GM23338 (cell line): ENCODE results near the gene MAP3K15. TPM values are rescaled to one million over a fixed set of nuclear protein-coding genes. Genes with fewer than 3 reads are reported as not detected.

Experiments
- ATAC-seq: fragments of 200-7000 bp; cut with Tn5 transposase; 3 replicates; pipeline ENCODE4 v1.9.1; 2020
- DNase-seq: peaks from one replicate; pipeline ENCODE4 v3.0.0-alpha.2; 2015; ENCODE audit warnings: low spot score
- H2AFZ ChIP-seq: fragments of 200-600 bp; sonication (generic); 2 replicates; pipeline ENCODE4 v1.8.0; 2016; ENCODE audit warnings: antibody characterized with exemption, mild to moderate bottlenecking, moderate library complexity
- H3F3A ChIP-seq: fragments of 200-600 bp; sonication (generic); replicated peaks from 2 replicates; pipeline ENCODE4 v1.8.0; 2017; ENCODE audit warnings: antibody characterized with exemption, mixed run types, low read depth
- H3K27ac ChIP-seq: fragments of 200-600 bp; sonication (generic); 2 replicates; pipeline ENCODE4 v1.6.1; 2016; ENCODE audit warnings: low read depth
- H3K27me3 ChIP-seq: fragments of 200-600 bp; sonication (generic); 2 replicates; pipeline ENCODE4 v1.8.0; 2016; ENCODE audit warnings: mild to moderate bottlenecking, mixed run types, moderate library complexity; ENCODE audit not compliant: insufficient read depth
- H3K36me3 ChIP-seq: fragments of 200-600 bp; sonication (generic); 2 replicates; pipeline ENCODE4 v1.8.0; 2016; ENCODE audit warnings: mild to moderate bottlenecking; ENCODE audit not compliant: insufficient read depth
- H3K4me1 ChIP-seq: fragments of 200-600 bp; sonication (generic); 2 replicates; pipeline ENCODE4 v1.8.0; 2016; ENCODE audit warnings: mild to moderate bottlenecking, moderate library complexity; ENCODE audit not compliant: insufficient read depth
- H3K4me2 ChIP-seq: fragments of 200-600 bp; sonication (generic); 2 replicates; pipeline ENCODE4 v1.7.1; 2017; ENCODE audit warnings: mixed run types
- H3K4me3 ChIP-seq: fragments of 200-600 bp; sonication (generic); 2 replicates; pipeline ENCODE4 v1.6.1; 2016; ENCODE audit warnings: mixed run types
- H3K79me2 ChIP-seq: fragments of 200-600 bp; sonication (generic); replicated peaks from 2 replicates; pipeline ENCODE4 v1.8.0; 2017; ENCODE audit warnings: mild to moderate bottlenecking; ENCODE audit not compliant: insufficient read depth
- H3K9me2 ChIP-seq: fragments of 200-600 bp; sonication (generic); 2 replicates; pipeline ENCODE4 v1.8.0; 2017; ENCODE audit not compliant: insufficient read depth
- H4K20me1 ChIP-seq: fragments of 200-600 bp; sonication (generic); replicated peaks from 2 replicates; pipeline ENCODE4 v1.8.0; 2017; ENCODE audit warnings: mild to moderate bottlenecking; ENCODE audit not compliant: insufficient read depth
- H3K27ac Mint-ChIP-seq: 2 replicates; pipeline ENCODE4 v1.8.0; 2020; ENCODE audit warnings: inconsistent platforms, mild to moderate bottlenecking, moderate library complexity, mixed read lengths
- H3K27me3 Mint-ChIP-seq: 3 replicates; pipeline ENCODE4 v1.8.0; 2022; ENCODE audit warnings: low read depth, mild to moderate bottlenecking, moderate library complexity, mixed read lengths, inconsistent platforms; ENCODE audit not compliant: insufficient read depth, poor library complexity
- H3K36me3 Mint-ChIP-seq: 3 replicates; pipeline ENCODE4 v1.8.0; 2021; ENCODE audit warnings: low read depth, mild to moderate bottlenecking, inconsistent platforms, moderate library complexity, mixed read lengths
- H3K4me1 Mint-ChIP-seq: 3 replicates; pipeline ENCODE4 v1.8.0; 2020; ENCODE audit warnings: mild to moderate bottlenecking, inconsistent platforms, mixed read lengths
- H3K4me3 Mint-ChIP-seq: 3 replicates; pipeline ENCODE4 v1.8.0; 2021; ENCODE audit warnings: moderate library complexity, mild to moderate bottlenecking, inconsistent platforms, mixed read lengths
- H3K9me3 Mint-ChIP-seq: 3 replicates; pipeline ENCODE4 v1.8.0; 2020; ENCODE audit warnings: moderate library complexity, mild to moderate bottlenecking, inconsistent platforms, mixed read lengths
- EZH2phosphoT487 ChIP-seq: fragments of 200-600 bp; sonication (generic); IDR thresholded peaks from one replicate; pipeline ENCODE4 v1.8.1; 2018; ENCODE audit warnings: antibody characterized with exemption; ENCODE audit not compliant: unreplicated experiment
- NANOG ChIP-seq: IDR thresholded peaks from 2 replicates; pipeline ENCODE4 v1.6.1; 2016; ENCODE audit warnings: antibody characterized with exemption, borderline replicate concordance
- STAT1 ChIP-seq: IDR thresholded peaks from one replicate; pipeline ENCODE4 v1.6.1; 2016; ENCODE audit warnings: antibody characterized with exemption; ENCODE audit not compliant: unreplicated experiment
- ZNF114 ChIP-seq: fragments of 250-450 bp; sonication (Bioruptor Pico); IDR thresholded peaks from 2 replicates; pipeline ENCODE4 v1.5.0; 2020; ENCODE audit warnings: mild to moderate bottlenecking, moderate library complexity
- ZNF331 ChIP-seq: fragments of 250-450 bp; sonication (Bioruptor Pico); IDR thresholded peaks from 2 replicates; pipeline ENCODE4 v1.5.0; 2020; ENCODE audit warnings: low read depth, mild to moderate bottlenecking, moderate library complexity
- polyA plus RNA-seq: library from polyadenylated mRNA; unstranded; fragments of >200 nt; fragmentation: Nextera tagmentation; extraction: Ambion mirVana; gene quantifications from 2 replicates; pipeline ENCODE4 v1.2.1, GENCODE V29; 2016
- total RNA-seq: library from RNA; depleted of rRNA; stranded (reverse); fragments of >200 nt; shearing (Covaris generic); gene quantifications from 2 replicates; pipeline ENCODE4 v1.2.3, GENCODE V29; 2014
- TF ChIP-seq, protein P1 (sequence below), 2 experiments: fragments of 200-600 bp in 1 of 2; sonication (generic) in 1 of 2; conservative IDR thresholded peaks; 2 replicates each; pipeline versions ENCODE4 v1.5.1 to v1.6.1; 2016 to 2017; ENCODE audit warnings: antibody characterized with exemption in 2 of 2, low read depth in 2 of 2, mild to moderate bottlenecking in 2 of 2, moderate library complexity in 1 of 2
- TF ChIP-seq, protein P2 (sequence below): IDR thresholded peaks from 2 replicates; pipeline ENCODE4 v1.6.1; 2016; ENCODE audit warnings: antibody characterized with exemption
- TF ChIP-seq, protein P3 (sequence below): fragments of 250-450 bp; sonication (Bioruptor Pico); IDR thresholded peaks from 2 replicates; pipeline ENCODE4 v1.5.0; 2020; ENCODE audit warnings: mild to moderate bottlenecking, moderate library complexity
- TF ChIP-seq, protein P4 (sequence below): IDR thresholded peaks from one replicate; pipeline ENCODE4 v1.6.1; 2018; ENCODE audit warnings: antibody characterized with exemption; ENCODE audit not compliant: unreplicated experiment

The MAP3K15 gene
- total and polyA plus RNA-seq, 2 experiments from 2014 or later, result 0.40 to 3.1 TPM

DNA sequence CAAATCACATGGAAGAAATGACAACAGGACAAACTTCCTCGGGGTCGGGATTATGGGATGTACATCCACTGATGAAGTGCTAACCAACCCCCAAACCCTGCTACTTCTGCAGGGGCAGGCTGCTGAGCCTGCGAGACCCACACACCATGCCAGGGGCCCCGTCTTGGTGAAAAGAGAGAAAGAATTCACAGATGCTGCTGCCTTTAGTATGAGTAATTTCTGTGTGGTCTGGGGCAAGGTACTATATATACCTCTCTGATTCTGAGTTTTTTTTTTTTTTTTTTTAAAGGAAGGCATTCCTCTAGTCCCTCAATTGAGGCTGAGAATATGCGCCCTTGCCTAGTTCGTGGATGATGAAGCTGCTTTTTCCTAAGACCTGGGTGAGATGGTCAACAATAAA is 146.7 kb downstream of the MAP3K15 start (continued):
- TF ChIP-seq ZNF331 (CRISPR knock-in tag) (no peak), EZH2phosphoT487 (no peak)
- TF ChIP-seq, protein P1, sequence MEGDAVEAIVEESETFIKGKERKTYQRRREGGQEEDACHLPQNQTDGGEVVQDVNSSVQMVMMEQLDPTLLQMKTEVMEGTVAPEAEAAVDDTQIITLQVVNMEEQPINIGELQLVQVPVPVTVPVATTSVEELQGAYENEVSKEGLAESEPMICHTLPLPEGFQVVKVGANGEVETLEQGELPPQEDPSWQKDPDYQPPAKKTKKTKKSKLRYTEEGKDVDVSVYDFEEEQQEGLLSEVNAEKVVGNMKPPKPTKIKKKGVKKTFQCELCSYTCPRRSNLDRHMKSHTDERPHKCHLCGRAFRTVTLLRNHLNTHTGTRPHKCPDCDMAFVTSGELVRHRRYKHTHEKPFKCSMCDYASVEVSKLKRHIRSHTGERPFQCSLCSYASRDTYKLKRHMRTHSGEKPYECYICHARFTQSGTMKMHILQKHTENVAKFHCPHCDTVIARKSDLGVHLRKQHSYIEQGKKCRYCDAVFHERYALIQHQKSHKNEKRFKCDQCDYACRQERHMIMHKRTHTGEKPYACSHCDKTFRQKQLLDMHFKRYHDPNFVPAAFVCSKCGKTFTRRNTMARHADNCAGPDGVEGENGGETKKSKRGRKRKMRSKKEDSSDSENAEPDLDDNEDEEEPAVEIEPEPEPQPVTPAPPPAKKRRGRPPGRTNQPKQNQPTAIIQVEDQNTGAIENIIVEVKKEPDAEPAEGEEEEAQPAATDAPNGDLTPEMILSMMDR (conservative IDR thresholded peaks at IDR 0.05; ENCODE audit: low read depth in 2 of 2), result no peak
- TF ChIP-seq, protein P2, sequence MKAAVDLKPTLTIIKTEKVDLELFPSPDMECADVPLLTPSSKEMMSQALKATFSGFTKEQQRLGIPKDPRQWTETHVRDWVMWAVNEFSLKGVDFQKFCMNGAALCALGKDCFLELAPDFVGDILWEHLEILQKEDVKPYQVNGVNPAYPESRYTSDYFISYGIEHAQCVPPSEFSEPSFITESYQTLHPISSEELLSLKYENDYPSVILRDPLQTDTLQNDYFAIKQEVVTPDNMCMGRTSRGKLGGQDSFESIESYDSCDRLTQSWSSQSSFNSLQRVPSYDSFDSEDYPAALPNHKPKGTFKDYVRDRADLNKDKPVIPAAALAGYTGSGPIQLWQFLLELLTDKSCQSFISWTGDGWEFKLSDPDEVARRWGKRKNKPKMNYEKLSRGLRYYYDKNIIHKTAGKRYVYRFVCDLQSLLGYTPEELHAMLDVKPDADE, result no peak

DNA sequence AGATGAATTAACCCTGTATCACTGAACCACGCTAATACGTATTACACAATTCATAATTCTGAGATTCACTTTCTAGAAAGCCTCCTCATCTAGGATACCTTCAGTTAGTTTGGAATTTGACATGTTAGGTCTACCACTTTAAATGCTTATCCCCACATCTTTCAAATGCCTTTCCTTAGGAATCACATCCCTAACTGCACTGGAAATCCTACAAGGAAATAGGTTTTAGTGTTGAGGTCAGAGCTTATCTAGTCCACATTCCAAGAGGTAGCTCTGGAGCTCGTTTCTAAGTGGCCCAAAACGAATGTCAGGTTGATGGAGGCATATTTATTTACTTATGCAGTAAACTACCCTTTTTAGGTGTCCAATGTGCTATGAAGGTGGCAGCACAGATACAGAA is 153.6 kb downstream of the MAP3K15 start:
- H3K4me2 ChIP-seq, result no peak overlapping the region
- H3K9me2 ChIP-seq, result no peaks in the 10 kb centered on the region
- H2AFZ ChIP-seq, result no peak overlapping the region
- Mint-ChIP-seq H3K4me1 (no peaks in the 10 kb centered on the region), H3K36me3 (peaks cover 40% of the 10 kb centered on the region), H3K27me3 (peaks cover 1% of the 10 kb centered on the region), H3K4me3 (no peak overlapping the region), H3K27ac (no peak overlapping the region), H3K9me3 (no peaks in the 10 kb centered on the region)
- H3K79me2 ChIP-seq, result no peaks in the 10 kb centered on the region
- no peak overlapping the region for H3K27ac ChIP-seq
- no peaks in the 10 kb centered on the region for H4K20me1 ChIP-seq
- no peak for DNase-seq
- H3K4me1 ChIP-seq, result no peaks in the 10 kb centered on the region
- ATAC-seq, result no peak
- no peaks in the 10 kb centered on the region; the same call in 1 of the 2 replicates for H3K36me3 ChIP-seq
- H3K4me3 ChIP-seq, result no peak overlapping the region
- no peaks in the 10 kb centered on the region for H3K27me3 ChIP-seq
- H3F3A ChIP-seq, result no peaks in the 10 kb centered on the region
- TF ChIP-seq NANOG (no peak), STAT1 (no peak), ZNF114 (CRISPR knock-in tag) (no peak), EZH2phosphoT487 (no peak)
- TF ChIP-seq, protein P3, sequence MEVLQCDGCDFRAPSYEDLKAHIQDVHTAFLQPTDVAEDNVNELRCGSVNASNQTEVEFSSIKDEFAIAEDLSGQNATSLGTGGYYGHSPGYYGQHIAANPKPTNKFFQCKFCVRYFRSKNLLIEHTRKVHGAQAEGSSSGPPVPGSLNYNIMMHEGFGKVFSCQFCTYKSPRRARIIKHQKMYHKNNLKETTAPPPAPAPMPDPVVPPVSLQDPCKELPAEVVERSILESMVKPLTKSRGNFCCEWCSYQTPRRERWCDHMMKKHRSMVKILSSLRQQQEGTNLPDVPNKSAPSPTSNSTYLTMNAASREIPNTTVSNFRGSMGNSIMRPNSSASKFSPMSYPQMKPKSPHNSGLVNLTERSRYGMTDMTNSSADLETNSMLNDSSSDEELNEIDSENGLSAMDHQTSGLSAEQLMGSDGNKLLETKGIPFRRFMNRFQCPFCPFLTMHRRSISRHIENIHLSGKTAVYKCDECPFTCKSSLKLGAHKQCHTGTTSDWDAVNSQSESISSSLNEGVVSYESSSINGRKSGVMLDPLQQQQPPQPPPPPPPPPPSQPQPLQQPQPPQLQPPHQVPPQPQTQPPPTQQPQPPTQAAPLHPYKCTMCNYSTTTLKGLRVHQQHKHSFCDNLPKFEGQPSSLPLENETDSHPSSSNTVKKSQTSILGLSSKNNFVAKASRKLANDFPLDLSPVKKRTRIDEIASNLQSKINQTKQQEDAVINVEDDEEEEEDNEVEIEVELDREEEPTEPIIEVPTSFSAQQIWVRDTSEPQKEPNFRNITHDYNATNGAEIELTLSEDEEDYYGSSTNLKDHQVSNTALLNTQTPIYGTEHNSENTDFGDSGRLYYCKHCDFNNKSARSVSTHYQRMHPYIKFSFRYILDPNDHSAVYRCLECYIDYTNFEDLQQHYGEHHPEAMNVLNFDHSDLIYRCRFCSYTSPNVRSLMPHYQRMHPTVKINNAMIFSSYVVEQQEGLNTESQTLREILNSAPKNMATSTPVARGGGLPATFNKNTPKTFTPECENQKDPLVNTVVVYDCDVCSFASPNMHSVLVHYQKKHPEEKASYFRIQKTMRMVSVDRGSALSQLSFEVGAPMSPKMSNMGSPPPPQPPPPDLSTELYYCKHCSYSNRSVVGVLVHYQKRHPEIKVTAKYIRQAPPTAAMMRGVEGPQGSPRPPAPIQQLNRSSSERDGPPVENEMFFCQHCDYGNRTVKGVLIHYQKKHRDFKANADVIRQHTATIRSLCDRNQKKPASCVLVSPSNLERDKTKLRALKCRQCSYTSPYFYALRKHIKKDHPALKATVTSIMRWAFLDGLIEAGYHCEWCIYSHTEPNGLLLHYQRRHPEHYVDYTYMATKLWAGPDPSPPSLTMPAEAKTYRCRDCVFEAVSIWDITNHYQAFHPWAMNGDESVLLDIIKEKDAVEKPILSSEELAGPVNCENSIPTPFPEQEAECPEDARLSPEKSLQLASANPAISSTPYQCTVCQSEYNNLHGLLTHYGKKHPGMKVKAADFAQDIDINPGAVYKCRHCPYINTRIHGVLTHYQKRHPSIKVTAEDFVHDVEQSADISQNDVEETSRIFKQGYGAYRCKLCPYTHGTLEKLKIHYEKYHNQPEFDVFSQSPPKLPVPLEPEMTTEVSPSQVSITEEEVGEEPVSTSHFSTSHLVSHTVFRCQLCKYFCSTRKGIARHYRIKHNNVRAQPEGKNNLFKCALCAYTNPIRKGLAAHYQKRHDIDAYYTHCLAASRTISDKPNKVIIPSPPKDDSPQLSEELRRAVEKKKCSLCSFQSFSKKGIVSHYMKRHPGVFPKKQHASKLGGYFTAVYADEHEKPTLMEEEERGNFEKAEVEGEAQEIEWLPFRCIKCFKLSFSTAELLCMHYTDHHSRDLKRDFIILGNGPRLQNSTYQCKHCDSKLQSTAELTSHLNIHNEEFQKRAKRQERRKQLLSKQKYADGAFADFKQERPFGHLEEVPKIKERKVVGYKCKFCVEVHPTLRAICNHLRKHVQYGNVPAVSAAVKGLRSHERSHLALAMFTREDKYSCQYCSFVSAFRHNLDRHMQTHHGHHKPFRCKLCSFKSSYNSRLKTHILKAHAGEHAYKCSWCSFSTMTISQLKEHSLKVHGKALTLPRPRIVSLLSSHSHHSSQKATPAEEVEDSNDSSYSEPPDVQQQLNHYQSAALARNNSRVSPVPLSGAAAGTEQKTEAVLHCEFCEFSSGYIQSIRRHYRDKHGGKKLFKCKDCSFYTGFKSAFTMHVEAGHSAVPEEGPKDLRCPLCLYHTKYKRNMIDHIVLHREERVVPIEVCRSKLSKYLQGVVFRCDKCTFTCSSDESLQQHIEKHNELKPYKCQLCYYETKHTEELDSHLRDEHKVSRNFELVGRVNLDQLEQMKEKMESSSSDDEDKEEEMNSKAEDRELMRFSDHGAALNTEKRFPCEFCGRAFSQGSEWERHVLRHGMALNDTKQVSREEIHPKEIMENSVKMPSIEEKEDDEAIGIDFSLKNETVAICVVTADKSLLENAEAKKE (CRISPR knock-in tag), result no peak
- TF ChIP-seq, protein P4, sequence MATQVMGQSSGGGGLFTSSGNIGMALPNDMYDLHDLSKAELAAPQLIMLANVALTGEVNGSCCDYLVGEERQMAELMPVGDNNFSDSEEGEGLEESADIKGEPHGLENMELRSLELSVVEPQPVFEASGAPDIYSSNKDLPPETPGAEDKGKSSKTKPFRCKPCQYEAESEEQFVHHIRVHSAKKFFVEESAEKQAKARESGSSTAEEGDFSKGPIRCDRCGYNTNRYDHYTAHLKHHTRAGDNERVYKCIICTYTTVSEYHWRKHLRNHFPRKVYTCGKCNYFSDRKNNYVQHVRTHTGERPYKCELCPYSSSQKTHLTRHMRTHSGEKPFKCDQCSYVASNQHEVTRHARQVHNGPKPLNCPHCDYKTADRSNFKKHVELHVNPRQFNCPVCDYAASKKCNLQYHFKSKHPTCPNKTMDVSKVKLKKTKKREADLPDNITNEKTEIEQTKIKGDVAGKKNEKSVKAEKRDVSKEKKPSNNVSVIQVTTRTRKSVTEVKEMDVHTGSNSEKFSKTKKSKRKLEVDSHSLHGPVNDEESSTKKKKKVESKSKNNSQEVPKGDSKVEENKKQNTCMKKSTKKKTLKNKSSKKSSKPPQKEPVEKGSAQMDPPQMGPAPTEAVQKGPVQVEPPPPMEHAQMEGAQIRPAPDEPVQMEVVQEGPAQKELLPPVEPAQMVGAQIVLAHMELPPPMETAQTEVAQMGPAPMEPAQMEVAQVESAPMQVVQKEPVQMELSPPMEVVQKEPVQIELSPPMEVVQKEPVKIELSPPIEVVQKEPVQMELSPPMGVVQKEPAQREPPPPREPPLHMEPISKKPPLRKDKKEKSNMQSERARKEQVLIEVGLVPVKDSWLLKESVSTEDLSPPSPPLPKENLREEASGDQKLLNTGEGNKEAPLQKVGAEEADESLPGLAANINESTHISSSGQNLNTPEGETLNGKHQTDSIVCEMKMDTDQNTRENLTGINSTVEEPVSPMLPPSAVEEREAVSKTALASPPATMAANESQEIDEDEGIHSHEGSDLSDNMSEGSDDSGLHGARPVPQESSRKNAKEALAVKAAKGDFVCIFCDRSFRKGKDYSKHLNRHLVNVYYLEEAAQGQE, result no peak
- TF ChIP-seq, protein P2, result no peak
